ENCODE data around the gene DCST1. TPM values are rescaled to one million over a fixed set of nuclear protein-coding genes. Genes with fewer than 3 reads are reported as not detected.

The DCST1 gene
- total RNA-seq, 2 donors from 2014 or later = 0.34 TPM; not detected in 1

- H3K27ac Mint-ChIP-seq = peak overlapping the region in 1 of 2 donors; percentile 4
- no peaks in the 10 kb centered on the region for H3K9me3 Mint-ChIP-seq
- no peaks in the 10 kb centered on the region for H3K36me3 Mint-ChIP-seq
- no peak for DNase-seq (ENCODE audit: low spot score in 2 of 2)
- ATAC-seq = peak; percentile 30 to 59
These were observed 60.4 kb downstream of the DCST1 start for GRCh38 chr1:155093911-155094621.

- ATAC-seq (no peak), DNase-seq (ENCODE audit: low spot score in 2 of 2) (no peak)
- Mint-ChIP-seq H3K36me3 (no peaks in the 10 kb centered on the region), H3K27ac (no peak overlapping the region), H3K9me3 (no peaks in the 10 kb centered on the region)
These were observed 61.0 kb downstream of the DCST1 start for GRCh38 chr1:155094622-155094948.

DNA sequence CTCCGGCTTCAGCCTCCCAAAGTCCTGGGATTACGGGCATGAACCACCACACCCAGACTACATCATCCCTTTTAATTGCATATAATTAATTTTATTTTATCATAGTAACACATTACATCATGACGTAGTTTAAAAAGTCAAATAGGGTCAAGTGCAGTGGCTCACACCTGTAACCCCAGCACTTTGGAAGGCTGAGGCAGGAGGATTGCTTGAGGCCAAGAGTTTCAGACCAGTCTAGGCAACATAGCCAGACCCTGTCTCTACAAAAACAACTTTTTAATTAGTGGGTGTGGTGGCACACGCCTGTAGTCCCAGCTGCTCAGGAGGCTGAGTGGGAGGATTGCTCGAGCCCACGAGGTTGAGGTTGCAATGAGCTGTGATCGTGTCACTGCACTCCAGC is 65.7 kb downstream of the DCST1 start:
- no peaks in the 10 kb centered on the region for H3K9me3 Mint-ChIP-seq
- DNase-seq (ENCODE audit: low spot score in 2 of 2) (no peak), ATAC-seq (no peak)
- H3K36me3 Mint-ChIP-seq = no peaks in the 10 kb centered on the region
- no peak overlapping the region for H3K27ac Mint-ChIP-seq

Other genes starting within 250 kb of the DCST1 start
- gene KCNN3, start 163.5 kb upstream of the DCST1 start, total RNA-seq = under 1 TPM; 0.04 to 0.32 TPM
- 10 to 100 TPM; 12.2 to 34.2 TPM for gene PMVK, start 97.1 kb upstream of the DCST1 start, total RNA-seq
- gene PBXIP1, start 77.7 kb upstream of the DCST1 start, total RNA-seq = 10 to 100 TPM; 40.9 to 41.1 TPM
- gene PYGO2, start 72.0 kb upstream of the DCST1 start, total RNA-seq = 10 to 100 TPM; 27.7 to 55.3 TPM
- gene SHC1, start 63.1 kb upstream of the DCST1 start, total RNA-seq = 10 to 100 TPM; 50.3 to 76.2 TPM
- gene CKS1B, start 59.1 kb upstream of the DCST1 start, total RNA-seq = 100 to 1,000 TPM; 202 to 308 TPM
- 10 to 100 TPM; 40.8 to 41.9 TPM for gene FLAD1, start 50.5 kb upstream of the DCST1 start, total RNA-seq
- gene LENEP, start 40.2 kb upstream of the DCST1 start, total RNA-seq = under 1 TPM; 0.66 to 0.68 TPM
- 100 to 1,000 TPM in 1 of 2 donors, 10 to 100 TPM in 1; 97.4 to 184 TPM for gene ZBTB7B, start 31.0 kb upstream of the DCST1 start, total RNA-seq
- gene DCST2, start within 50 bp of the DCST1 start, total RNA-seq = 1 to 10 TPM; 1.5 to 1.8 TPM
- gene ADAM15, start 17.5 kb downstream of the DCST1 start, total RNA-seq = 10 to 100 TPM; 49.9 to 52.8 TPM
- gene EFNA4, start 29.9 kb downstream of the DCST1 start, total RNA-seq = 1 to 10 TPM; 5.7 to 9.5 TPM
- gene EFNA3, start 45.0 kb downstream of the DCST1 start, total RNA-seq = 10 to 100 TPM in 1 of 2 donors, 1 to 10 TPM in 1; 1.7 to 12.6 TPM
- gene EFNA1, start 94.1 kb downstream of the DCST1 start, total RNA-seq = 1 to 10 TPM in 1 of 2 donors, under 1 TPM in 1; 0.68 to 1.6 TPM
- gene SLC50A1, start 102.0 kb downstream of the DCST1 start, total RNA-seq = 10 to 100 TPM; 47.4 to 49.4 TPM
- gene DPM3, start 106.7 kb downstream of the DCST1 start, total RNA-seq = 10 to 100 TPM; 26.4 to 40.8 TPM
- 100 to 1,000 TPM; 106 to 162 TPM for gene KRTCAP2, start 139.5 kb downstream of the DCST1 start, total RNA-seq
- gene TRIM46, start 140.0 kb downstream of the DCST1 start, total RNA-seq = 10 to 100 TPM in 1 of 2 donors, 1 to 10 TPM in 1; 6.8 to 15.2 TPM
- gene THBS3, start 174.1 kb downstream of the DCST1 start, total RNA-seq = 10 to 100 TPM; 17.2 to 23.6 TPM
- 10 to 100 TPM; 46.6 to 57.2 TPM for gene MTX1, start 174.9 kb downstream of the DCST1 start, total RNA-seq
- gene ENTREP3, start 221.7 kb downstream of the DCST1 start, total RNA-seq = 10 to 100 TPM; 14.3 to 45.8 TPM
- gene SCAMP3, start 228.5 kb downstream of the DCST1 start, total RNA-seq = 100 to 1,000 TPM in 1 of 2 donors, 10 to 100 TPM in 1; 98.9 to 107 TPM
- gene CLK2, start 239.7 kb downstream of the DCST1 start, total RNA-seq = 100 to 1,000 TPM in 1 of 2 donors, 10 to 100 TPM in 1; 90.7 to 106 TPM
- gene HCN3, start 243.6 kb downstream of the DCST1 start, total RNA-seq = 1 to 10 TPM; 3.9 to 4.8 TPM

Measured in activated naive CD4-positive, alpha-beta T cell treated with anti-CD3 and anti-CD28 coated beads, Interleukin-2, amount 50 U/mL, for 72 hours (primary cell).